Sigmoid colon (tissue), 7 donors: ENCODE measurements around the gene CLSTN2. TPM values are rescaled to one million over a fixed set of nuclear protein-coding genes. Genes with fewer than 3 reads are reported as not detected.

ENCODE experiments used
- DNase-seq: peaks from one replicate; pipeline ENCODE4 v3.0.0-alpha.2; 2019
- H3K27ac ChIP-seq, 4 donors: fragments of 200-600 bp; sonication (generic); one replicate each; pipeline ENCODE4 v1.5.1; 2016 to 2019; ENCODE audit warnings: mild to moderate bottlenecking in 1 of 4
- H3K27me3 ChIP-seq, 3 donors: fragments of 200-600 bp; sonication (generic); one replicate each; pipeline ENCODE4 v1.5.1; 2019; ENCODE audit warnings: mild to moderate bottlenecking in 1 of 3
- H3K36me3 ChIP-seq, 4 donors: fragments of 200-600 bp; sonication (generic); one replicate each; pipeline ENCODE4 v1.5.1; 2016 to 2019
- H3K4me1 ChIP-seq, 4 donors: fragments of 200-600 bp; sonication (generic); one replicate each; pipeline ENCODE4 v1.5.1; 2017 to 2019
- H3K4me3 ChIP-seq, 4 donors: fragments of 200-600 bp; sonication (generic); one replicate each; pipeline ENCODE4 v1.5.1; 2017 to 2019; ENCODE audit warnings: mild to moderate bottlenecking in 2 of 4, moderate library complexity in 1 of 4
- H3K9me3 ChIP-seq, 4 donors: fragments of 200-600 bp in 3 of 4; sonication (generic) in 3 of 4; one replicate each; pipeline versions ENCODE4 v1.5.1 to v1.6.1; 2013 to 2019
- CTCF ChIP-seq, 4 experiments: fragments of 450-650 bp in 3 of 4; fragments of 200-600 bp in 1 of 4; IDR thresholded peaks; one replicate each; pipeline ENCODE4 v1.5.1; 2016 to 2019; ENCODE audit warnings: antibody characterized with exemption in 4 of 4, mild to moderate bottlenecking in 3 of 4, moderate library complexity in 2 of 4
- EP300 ChIP-seq, 4 donors: sonication (generic); formaldehyde crosslinking; IDR thresholded peaks; one replicate each; pipeline ENCODE4 v1.6.1; 2017; ENCODE audit warnings: antibody characterized with exemption in 4 of 4
- POLR2A ChIP-seq, 2 donors: fragments of 450-650 bp; IDR thresholded peaks; one replicate each; pipeline ENCODE4 v1.6.1; 2016; ENCODE audit warnings: antibody characterized with exemption in 2 of 2, mild to moderate bottlenecking in 2 of 2, moderate library complexity in 2 of 2
- POLR2AphosphoS5 ChIP-seq, 4 donors: sonication (generic); formaldehyde crosslinking; IDR thresholded peaks; one replicate each; pipeline ENCODE4 v1.6.1; 2017; ENCODE audit warnings: antibody characterized with exemption in 4 of 4
- WGBS, 2 donors: extraction: QIAGEN DNeasy Blood & Tissue Kit; methylation state at CpG; one replicate each; pipeline ENCODE4 v1.1.7; 2013; 5-methylcytosine and 5-hydroxymethylcytosine counted together
- intact Hi-C: fragments of 100-400 bp; cut with DNase I; formaldehyde crosslinking; loops from one replicate; pipeline ENCODE4 v1.15.1; 2023
- polyA plus RNA-seq, 3 donors: library from polyadenylated mRNA; stranded (reverse); fragments of 200-250 nt; gene quantifications; one replicate each; pipeline ENCODE4 v1.2.3, GENCODE V29; 2013
- total RNA-seq, 4 donors: library from RNA; depleted of rRNA; stranded (reverse); fragments of >200 nt; gene quantifications; one replicate each; pipeline ENCODE4 v1.1.0, GENCODE V29; 2016
- donor health status: healthy with polysubstance abuse.
- donor health status: Bipolar disorder and iron deficiency.
- donor health status: healthy.

CLSTN2 gene
- total and polyA plus RNA-seq, 7 donors: 0.23 to 8.3 (median 2.7) TPM

GRCh38 chr3:140097874-140098635, 163.1 kb downstream of the CLSTN2 start:
- DNase-seq: no peak
- intact Hi-C loops: no loop called here
- Histone ChIP-seq H3K4me3 (no peak overlapping the region), H3K36me3 (no peaks in the 10 kb centered on the region), H3K27ac (no peak overlapping the region), H3K9me3 (no peaks in the 10 kb centered on the region), H3K27me3 (no peaks in the 10 kb centered on the region), H3K4me1 (peaks cover 0 to 16% (median 14%) of the 10 kb centered on the region in 4 donors)
- 74 to 82% methylated on average over 3 of the region's 3 CpGs for WGBS, 2 donors
- no peak for TF ChIP-seq CTCF (IDR thresholded peaks at IDR 0.05)
- no peak for TF ChIP-seq POLR2A (IDR thresholded peaks at IDR 0.05)
- TF ChIP-seq POLR2AphosphoS5 (IDR thresholded peaks at IDR 0.05): no peak
- no peak for TF ChIP-seq EP300 (IDR thresholded peaks at IDR 0.05)

- Histone ChIP-seq H3K27ac (no peak overlapping the region), H3K4me1 (no peaks in the 10 kb centered on the region), H3K4me3 (no peak overlapping the region), H3K36me3 (no peaks in the 10 kb centered on the region), H3K9me3 (no peaks in the 10 kb centered on the region), H3K27me3 (no peaks in the 10 kb centered on the region)
- intact Hi-C loops: no loop called here
- TF ChIP-seq POLR2AphosphoS5 (IDR thresholded peaks at IDR 0.05) (no peak), POLR2A (IDR thresholded peaks at IDR 0.05) (no peak), EP300 (IDR thresholded peaks at IDR 0.05) (no peak), CTCF (IDR thresholded peaks at IDR 0.05) (no peak)
- 94% methylated on average over 7 of the region's 7 CpGs for WGBS, 2 donors
- no peak for DNase-seq
These were observed 165.5 kb downstream of the CLSTN2 start for GRCh38 chr3:140100479-140100878.

GRCh38 chr3:140103166-140103565, 168.2 kb downstream of the CLSTN2 start:
- no peak for DNase-seq
- 27 to 38% methylated on average over 1 of the region's 1 CpG for WGBS, 2 donors
- TF ChIP-seq EP300 (IDR thresholded peaks at IDR 0.05): no peak
- no peaks in the 10 kb centered on the region for H3K27me3 ChIP-seq
- H3K27ac ChIP-seq: no peak overlapping the region
- no peaks in the 10 kb centered on the region for H3K9me3 ChIP-seq
- intact Hi-C loops: no loop called here
- H3K4me3 ChIP-seq: no peak overlapping the region
- H3K36me3 ChIP-seq: no peaks in the 10 kb centered on the region
- H3K4me1 ChIP-seq: no peaks in the 10 kb centered on the region

DNA sequence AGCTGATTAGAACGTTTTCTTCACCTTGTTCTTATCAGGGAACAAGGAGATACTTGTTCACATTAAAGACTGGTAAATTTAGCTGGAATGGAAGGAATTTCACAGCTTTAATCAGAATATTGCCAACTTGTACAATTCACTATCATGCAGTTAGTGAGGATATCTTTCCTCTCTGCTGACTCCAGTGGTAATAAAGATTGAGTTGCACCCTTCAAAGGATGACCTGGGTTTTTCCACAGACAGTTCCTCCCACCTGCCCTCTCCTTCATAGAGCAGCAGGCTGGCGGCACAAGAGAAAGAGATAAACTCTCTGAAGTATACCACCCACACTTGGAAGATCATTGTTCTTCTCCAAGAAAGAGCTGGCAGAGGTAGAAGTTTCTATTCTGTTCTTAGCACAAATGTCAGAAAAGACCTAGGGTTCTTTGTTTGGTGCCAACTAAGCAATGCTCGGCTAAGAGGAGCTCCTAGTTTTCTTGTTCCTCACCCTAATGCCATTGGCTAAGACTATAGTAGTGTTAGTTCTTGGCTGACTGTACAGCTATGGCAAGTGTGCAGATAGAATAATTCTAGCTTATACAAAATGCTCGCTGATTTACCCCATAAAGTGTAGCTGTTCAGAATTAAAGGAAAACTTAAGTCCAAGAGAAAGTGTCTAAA, 169.1 kb downstream of the CLSTN2 start:
- TF ChIP-seq POLR2A (IDR thresholded peaks at IDR 0.05): no peak
- no peak for TF ChIP-seq CTCF (IDR thresholded peaks at IDR 0.05)
- TF ChIP-seq EP300 (IDR thresholded peaks at IDR 0.05): no peak
- TF ChIP-seq POLR2AphosphoS5 (IDR thresholded peaks at IDR 0.05): no peak
- Histone ChIP-seq H3K27ac (no peak overlapping the region), H3K36me3 (no peaks in the 10 kb centered on the region), H3K4me3 (no peak overlapping the region), H3K4me1 (no peaks in the 10 kb centered on the region), H3K27me3 (no peaks in the 10 kb centered on the region), H3K9me3 (no peaks in the 10 kb centered on the region)
- intact Hi-C loops: no loop called here
- 68 to 79% methylated on average over 4 of the region's 4 CpGs for WGBS, 2 donors
- DNase-seq: no peak

DNA sequence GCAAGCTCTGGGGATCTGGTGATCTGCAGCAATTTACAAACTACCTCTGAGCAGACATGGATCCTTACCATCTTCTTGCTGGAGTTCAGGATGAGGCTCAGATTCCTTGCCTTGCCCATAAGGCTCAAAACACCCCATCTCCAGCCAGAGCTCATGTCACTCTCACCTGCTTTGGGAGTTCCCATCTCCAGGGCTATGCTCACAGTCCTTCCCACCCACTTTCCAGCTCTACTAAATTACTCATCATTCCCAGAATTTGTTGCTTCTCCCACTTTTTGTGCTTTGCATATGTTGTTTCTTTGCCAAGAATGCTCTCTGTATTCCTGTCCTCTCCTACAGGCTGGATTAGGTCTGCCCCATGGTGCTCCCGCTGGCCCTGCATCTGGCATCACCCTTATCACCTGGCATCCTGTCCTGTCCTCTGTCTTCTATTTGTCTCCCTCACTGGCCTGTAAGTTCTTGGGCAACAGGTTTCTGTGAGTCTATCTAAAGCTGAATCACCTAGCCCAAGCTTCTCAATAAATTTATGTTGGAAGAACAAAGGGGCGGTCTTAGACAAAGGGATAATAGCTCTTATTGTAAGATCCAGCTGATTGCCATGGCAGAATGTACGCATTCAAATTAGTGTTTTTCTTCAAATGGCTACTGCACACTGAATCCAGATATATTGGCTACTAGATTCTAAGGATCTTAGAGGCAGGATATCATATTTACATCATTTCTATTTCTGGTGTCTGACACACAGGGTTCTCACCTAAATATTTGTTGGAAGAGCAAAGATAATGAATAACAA, 179.2 kb downstream of the CLSTN2 start:
- H3K27me3 ChIP-seq: no peaks in the 10 kb centered on the region
- DNase-seq: no peak
- no peaks in the 10 kb centered on the region for H3K36me3 ChIP-seq
- intact Hi-C loops: no loop called here
- no peaks in the 10 kb centered on the region for H3K9me3 ChIP-seq
- WGBS, 2 donors: 91 to 93% methylated on average over 3 of the region's 3 CpGs
- H3K4me3 ChIP-seq: no peak overlapping the region
- TF ChIP-seq CTCF (IDR thresholded peaks at IDR 0.05) (no peak), POLR2AphosphoS5 (IDR thresholded peaks at IDR 0.05) (no peak), EP300 (IDR thresholded peaks at IDR 0.05) (no peak), POLR2A (IDR thresholded peaks at IDR 0.05) (no peak)
- H3K27ac ChIP-seq: no peak overlapping the region
- peaks cover 0 to 8% (median 0%) of the 10 kb centered on the region in 4 donors for H3K4me1 ChIP-seq
